Progenitor cell of endocrine pancreas (in vitro differentiated cells): ENCODE data around the gene L3MBTL1. TPM values are rescaled to one million over a fixed set of nuclear protein-coding genes. Genes with fewer than 3 reads are reported as not detected.

Experiments used
- DNase-seq: peaks from one replicate; pipeline ENCODE4 v3.0.0; 2021; ENCODE audit warnings: low spot score; ENCODE audit not compliant: unreplicated experiment
- H3K27ac Mint-ChIP-seq: 2 replicates; pipeline ENCODE4 v1.8.0; 2021; ENCODE audit warnings: mild to moderate bottlenecking, moderate library complexity, mixed read lengths
- H3K27me3 Mint-ChIP-seq: 2 replicates; pipeline ENCODE4 v1.8.0; 2021; ENCODE audit warnings: mixed read lengths
- H3K36me3 Mint-ChIP-seq: 2 replicates; pipeline ENCODE4 v1.8.0; 2022; ENCODE audit warnings: mixed read lengths; ENCODE audit not compliant: insufficient read depth
- H3K4me1 Mint-ChIP-seq: 2 replicates; pipeline ENCODE4 v1.8.0; 2021; ENCODE audit warnings: low read depth, mixed read lengths
- H3K4me3 Mint-ChIP-seq: 2 replicates; pipeline ENCODE4 v1.8.0; 2021; ENCODE audit warnings: low read depth, mild to moderate bottlenecking, moderate library complexity, mixed read lengths
- H3K9me3 Mint-ChIP-seq: 2 replicates; pipeline ENCODE4 v1.8.0; 2021; ENCODE audit warnings: low read depth, mixed read lengths
- total RNA-seq: library from RNA; stranded (reverse); gene quantifications from 2 replicates; pipeline ENCODE4 v1.2.1, GENCODE V29; 2021
- TF ChIP-seq, protein P1 (sequence below): fragments of 200-600 bp; sonication (generic); IDR thresholded peaks from one replicate; pipeline ENCODE4 v1.5.0; 2021; ENCODE audit warnings: antibody characterized with exemption, mild to moderate bottlenecking; ENCODE audit not compliant: unreplicated experiment

L3MBTL1 gene
- total RNA-seq, 1 donor from 2014 or later = 45.7 TPM

DNA sequence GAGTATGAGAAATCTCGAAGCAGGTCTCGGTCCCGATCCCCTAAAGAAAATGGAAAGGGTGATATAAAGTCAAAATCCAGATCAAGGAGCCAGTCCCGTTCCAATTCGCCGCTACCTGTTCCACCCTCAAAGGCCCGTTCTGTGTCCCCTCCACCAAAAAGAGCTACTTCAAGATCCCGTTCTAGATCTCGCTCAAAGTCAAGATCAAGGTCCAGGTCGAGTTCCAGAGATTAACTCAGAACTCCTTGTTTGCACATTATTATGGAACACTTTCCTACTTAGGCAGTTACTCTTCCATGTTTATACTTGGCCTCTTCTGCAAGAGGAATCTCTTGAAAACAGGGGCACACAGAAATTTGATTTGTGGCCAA, 46.7 kb upstream of the L3MBTL1 start:
- H3K4me1 Mint-ChIP-seq = peaks cover 23% of the 10 kb centered on the region
- H3K9me3 Mint-ChIP-seq = no peaks in the 10 kb centered on the region
- no peak for DNase-seq
- peak overlapping the region; percentile 24 for H3K4me3 Mint-ChIP-seq
- TF ChIP-seq, protein P1, sequence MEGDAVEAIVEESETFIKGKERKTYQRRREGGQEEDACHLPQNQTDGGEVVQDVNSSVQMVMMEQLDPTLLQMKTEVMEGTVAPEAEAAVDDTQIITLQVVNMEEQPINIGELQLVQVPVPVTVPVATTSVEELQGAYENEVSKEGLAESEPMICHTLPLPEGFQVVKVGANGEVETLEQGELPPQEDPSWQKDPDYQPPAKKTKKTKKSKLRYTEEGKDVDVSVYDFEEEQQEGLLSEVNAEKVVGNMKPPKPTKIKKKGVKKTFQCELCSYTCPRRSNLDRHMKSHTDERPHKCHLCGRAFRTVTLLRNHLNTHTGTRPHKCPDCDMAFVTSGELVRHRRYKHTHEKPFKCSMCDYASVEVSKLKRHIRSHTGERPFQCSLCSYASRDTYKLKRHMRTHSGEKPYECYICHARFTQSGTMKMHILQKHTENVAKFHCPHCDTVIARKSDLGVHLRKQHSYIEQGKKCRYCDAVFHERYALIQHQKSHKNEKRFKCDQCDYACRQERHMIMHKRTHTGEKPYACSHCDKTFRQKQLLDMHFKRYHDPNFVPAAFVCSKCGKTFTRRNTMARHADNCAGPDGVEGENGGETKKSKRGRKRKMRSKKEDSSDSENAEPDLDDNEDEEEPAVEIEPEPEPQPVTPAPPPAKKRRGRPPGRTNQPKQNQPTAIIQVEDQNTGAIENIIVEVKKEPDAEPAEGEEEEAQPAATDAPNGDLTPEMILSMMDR = no peak
- H3K36me3 Mint-ChIP-seq = peaks cover 48% of the 10 kb centered on the region
- H3K27me3 Mint-ChIP-seq = no peaks in the 10 kb centered on the region
- peak overlapping the region; percentile 53 for H3K27ac Mint-ChIP-seq

- Mint-ChIP-seq H3K36me3 (peaks cover 50% of the 10 kb centered on the region), H3K27me3 (no peaks in the 10 kb centered on the region), H3K27ac (peak overlapping the region; percentile 56), H3K4me3 (no peak overlapping the region), H3K9me3 (no peaks in the 10 kb centered on the region), H3K4me1 (peaks cover 22% of the 10 kb centered on the region)
- TF ChIP-seq, protein P1 = no peak
- no peak for DNase-seq
Observed at GRCh38 chr20:43461894-43462659, 45.4 kb upstream of the L3MBTL1 start.

GRCh38 chr20:43462660-43463526, 44.6 kb upstream of the L3MBTL1 start:
- peaks cover 50% of the 10 kb centered on the region for H3K36me3 Mint-ChIP-seq
- H3K9me3 Mint-ChIP-seq = no peaks in the 10 kb centered on the region
- TF ChIP-seq, protein P1 = no peak
- H3K27me3 Mint-ChIP-seq = no peaks in the 10 kb centered on the region
- no peak for DNase-seq
- peak overlapping the region; percentile 27 for H3K27ac Mint-ChIP-seq
- peaks cover 22% of the 10 kb centered on the region for H3K4me1 Mint-ChIP-seq
- H3K4me3 Mint-ChIP-seq = no peak overlapping the region

DNA sequence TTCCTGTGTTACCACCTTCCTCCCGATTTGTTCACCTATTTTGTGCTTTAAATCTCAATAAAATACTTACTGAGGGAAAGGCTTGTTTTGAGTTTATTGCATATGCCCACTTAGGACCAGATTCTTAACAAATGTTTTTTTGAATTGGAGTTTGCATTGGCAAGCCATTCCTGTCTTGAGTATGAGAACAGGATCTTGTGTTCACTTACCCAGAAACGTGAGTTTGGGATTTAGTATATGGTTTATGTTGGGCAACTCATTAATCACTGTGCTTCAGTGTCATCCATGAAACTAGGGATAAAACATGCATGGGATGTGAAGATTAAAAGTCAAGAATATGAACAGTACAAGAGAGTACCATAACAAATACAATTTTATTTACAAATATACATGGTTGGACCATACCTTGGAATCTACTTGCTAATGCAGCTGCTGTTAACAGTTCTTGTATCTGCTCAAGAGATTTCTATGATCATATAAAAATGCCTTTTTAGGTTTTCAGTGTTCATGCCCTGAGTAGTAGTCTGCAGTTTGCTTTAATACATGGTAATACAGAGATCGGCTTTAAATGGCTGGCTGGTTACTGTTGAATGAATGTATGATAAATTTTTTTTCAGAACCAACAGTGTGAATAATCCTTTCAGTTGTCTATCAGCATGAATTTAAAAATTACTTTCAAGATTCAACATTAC, 43.8 kb upstream of the L3MBTL1 start:
- Mint-ChIP-seq H3K9me3 (no peaks in the 10 kb centered on the region), H3K4me3 (no peak overlapping the region), H3K27ac (peak overlapping the region; percentile 78), H3K36me3 (peaks cover 50% of the 10 kb centered on the region), H3K4me1 (peaks cover 22% of the 10 kb centered on the region), H3K27me3 (no peaks in the 10 kb centered on the region)
- no peak for DNase-seq
- TF ChIP-seq, protein P1 = no peak

- DNase-seq = no peak
- H3K9me3 Mint-ChIP-seq = no peaks in the 10 kb centered on the region
- peaks cover 18% of the 10 kb centered on the region for H3K4me1 Mint-ChIP-seq
- H3K4me3 Mint-ChIP-seq = no peak overlapping the region
- peaks cover 50% of the 10 kb centered on the region for H3K36me3 Mint-ChIP-seq
- H3K27me3 Mint-ChIP-seq = no peaks in the 10 kb centered on the region
- H3K27ac Mint-ChIP-seq = peak overlapping the region; percentile 78
- TF ChIP-seq, protein P1 = no peak
Observed at GRCh38 chr20:43464219-43464790, 43.2 kb upstream of the L3MBTL1 start.
